Keratinocyte (primary cell): ENCODE measurements around the gene SPATA33. TPM values are rescaled to one million over a fixed set of nuclear protein-coding genes. Genes with fewer than 3 reads are reported as not detected.

Source experiments
- DNase-seq: peaks from one replicate; pipeline ENCODE4 v3.0.0-alpha.2; 2011; ENCODE audit warnings: low read depth, missing footprints, low spot score
- FAIRE-seq: peaks from 2 replicates; lab custom pipeline; 2011; peaks lifted over from hg19 to GRCh38; lab: Jason Lieb, UNC
- H2AFZ ChIP-seq: 2 replicates; pipeline ENCODE4 v1.6.0; 2012; ENCODE audit warnings: low read length, control low read depth, inconsistent platforms; ENCODE audit not compliant: control insufficient read depth
- H3K27ac ChIP-seq: 2 replicates; pipeline ENCODE4 v1.5.1; 2011; ENCODE audit warnings: low read length; ENCODE audit not compliant: control insufficient read depth, insufficient read depth
- H3K27me3 ChIP-seq: 3 replicates; pipeline ENCODE4 v1.6.0; 2011; ENCODE audit warnings: low read length; ENCODE audit not compliant: control insufficient read depth, insufficient read depth; ENCODE audit errors: extremely low read depth
- H3K36me3 ChIP-seq, 2 experiments: 2 replicates in 1 of 2; 3 replicates in 1 of 2; pipeline ENCODE4 v1.5.1; 2011; ENCODE audit warnings: low read length in 2 of 2, mild to moderate bottlenecking in 1 of 2; ENCODE audit not compliant: control insufficient read depth in 2 of 2, insufficient read depth in 2 of 2; ENCODE audit errors: extremely low read depth in 1 of 2
- H3K4me1 ChIP-seq: 3 replicates; pipeline ENCODE4 v1.5.1; 2011; ENCODE audit warnings: low read length; ENCODE audit not compliant: control insufficient read depth, insufficient read depth; ENCODE audit errors: extremely low read depth
- H3K4me2 ChIP-seq: 3 replicates; pipeline ENCODE4 v1.6.0; 2011; ENCODE audit warnings: low read depth, low read length; ENCODE audit not compliant: control insufficient read depth, insufficient read depth; ENCODE audit errors: extremely low read depth
- H3K4me3 ChIP-seq, 3 experiments: fragments of 200-600 bp in 1 of 3; sonication (generic) in 1 of 3; 2 replicates in 2 of 3; 3 replicates in 1 of 3; pipeline ENCODE4 v1.5.1; 2011 to 2016; ENCODE audit warnings: low read length in 3 of 3, mild to moderate bottlenecking in 3 of 3, control low read depth in 2 of 3, inconsistent platforms in 1 of 3, low read depth in 1 of 3, mixed read lengths in 1 of 3, mixed run types in 1 of 3, moderate library complexity in 1 of 3; ENCODE audit not compliant: control insufficient read depth in 2 of 3, insufficient read depth in 2 of 3; ENCODE audit errors: extremely low read depth in 1 of 3
- H3K79me2 ChIP-seq: 2 replicates; pipeline ENCODE4 v1.6.0; 2012; ENCODE audit warnings: low read length; ENCODE audit not compliant: control insufficient read depth, insufficient read depth
- H3K9ac ChIP-seq: 3 replicates; pipeline ENCODE4 v1.6.0; 2011; ENCODE audit warnings: low read length; ENCODE audit not compliant: control insufficient read depth, insufficient read depth; ENCODE audit errors: extremely low read depth
- H3K9me1 ChIP-seq: 3 replicates; pipeline ENCODE4 v1.6.0; 2011; ENCODE audit warnings: low read length; ENCODE audit not compliant: control insufficient read depth, insufficient read depth; ENCODE audit errors: extremely low read depth
- H3K9me3 ChIP-seq: 2 replicates; pipeline ENCODE4 v1.5.1; 2012; ENCODE audit warnings: low read depth, low read length; ENCODE audit not compliant: control insufficient read depth
- H4K20me1 ChIP-seq: 3 replicates; pipeline ENCODE4 v1.6.0; 2011; ENCODE audit warnings: low read length; ENCODE audit not compliant: control insufficient read depth, insufficient read depth; ENCODE audit errors: extremely low read depth
- EZH2 ChIP-seq: IDR thresholded peaks from one replicate; pipeline ENCODE4 v1.6.1; 2012; ENCODE audit warnings: inconsistent platforms, mild to moderate bottlenecking, low read length, moderate library complexity
- dilution Hi-C: fragments of 300-500 bp; cut with MboI; formaldehyde crosslinking; loops from one replicate; pipeline ENCODE4 v1.7.0; 2020; ENCODE audit warnings: low sequenced_read_pairs; ENCODE audit not compliant: extremely low pct_ligation_motif_present
- polyA plus RNA-seq, 5 experiments: library from polyadenylated mRNA; depleted of rRNA in 3 of 5; stranded (reverse) in 3 of 5; stranded (forward) in 1 of 5; unstranded in 1 of 5; fragments of >200 nt; gene quantifications; 1 replicate in 1 of 5; 2 replicates in 3 of 5; 3 replicates in 1 of 5; pipeline versions ENCODE4 v1.2.1 to v1.2.3, GENCODE V29; 2011 to 2012; ENCODE audit warnings: missing spikeins in 2 of 5, low read depth in 1 of 5, low replicate concordance in 1 of 5
- TF ChIP-seq, protein P1 (sequence below), 3 experiments: IDR thresholded peaks in 1 of 3; conservative IDR thresholded peaks in 1 of 3; optimal IDR thresholded peaks in 1 of 3; 2 replicates in 2 of 3; 3 replicates in 1 of 3; pipeline versions ENCODE3 to v1.5.1; 2011; ENCODE audit warnings: low read length in 3 of 3, mild to moderate bottlenecking in 3 of 3, moderate library complexity in 2 of 3, control low read depth in 1 of 3, inconsistent platforms in 1 of 3; ENCODE audit not compliant: insufficient read depth in 2 of 3; ENCODE audit errors: extremely low read depth in 1 of 3

Gene SPATA33
- polyA plus RNA-seq, 1 donor (not counting 4 experiments of a cell fraction or from before 2014, with no cell fraction given), result 5.3 TPM

GRCh38 chr16:89643769-89644300, 13.8 kb upstream of the SPATA33 start:
- no peak for FAIRE-seq
- no peak overlapping the region for H2AFZ ChIP-seq

DNA sequence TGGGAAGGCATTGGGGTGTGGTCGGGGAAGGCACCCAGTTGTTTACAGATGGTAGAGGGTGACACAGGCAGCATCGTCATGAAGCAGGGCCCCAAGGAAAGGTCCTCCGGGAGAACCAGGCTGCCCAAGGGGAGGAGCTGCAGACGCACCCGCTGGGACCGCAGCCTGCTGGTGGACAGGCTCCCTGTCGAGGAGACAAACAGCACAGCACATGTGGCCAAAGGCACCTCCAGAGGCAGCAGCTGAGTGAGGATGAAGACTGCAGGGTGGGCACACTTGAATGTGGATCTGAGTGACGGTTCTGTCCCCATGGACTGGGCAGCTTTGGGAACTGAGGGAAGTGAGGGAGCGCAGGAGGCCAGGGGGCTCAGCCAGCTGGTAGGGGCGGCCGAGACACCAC, 12.5 kb upstream of the SPATA33 start:
- Histone ChIP-seq H3K4me2 (no peak overlapping the region), H4K20me1 (no peaks in the 10 kb centered on the region), H3K9me3 (no peaks in the 10 kb centered on the region), H3K27me3 (peaks cover 3% of the 10 kb centered on the region), H3K9me1 (peaks cover 3% of the 10 kb centered on the region), H3K4me3 (no peak overlapping the region), H3K79me2 (peaks cover under 1% of the 10 kb centered on the region), H2AFZ (no peak overlapping the region), H3K4me1 (peaks cover 9% of the 10 kb centered on the region), H3K9ac (no peak overlapping the region), H3K36me3 (peaks cover 18 to 20% of the 10 kb centered on the region in 2 experiments), H3K27ac (no peak overlapping the region)
- TF ChIP-seq, protein P1, sequence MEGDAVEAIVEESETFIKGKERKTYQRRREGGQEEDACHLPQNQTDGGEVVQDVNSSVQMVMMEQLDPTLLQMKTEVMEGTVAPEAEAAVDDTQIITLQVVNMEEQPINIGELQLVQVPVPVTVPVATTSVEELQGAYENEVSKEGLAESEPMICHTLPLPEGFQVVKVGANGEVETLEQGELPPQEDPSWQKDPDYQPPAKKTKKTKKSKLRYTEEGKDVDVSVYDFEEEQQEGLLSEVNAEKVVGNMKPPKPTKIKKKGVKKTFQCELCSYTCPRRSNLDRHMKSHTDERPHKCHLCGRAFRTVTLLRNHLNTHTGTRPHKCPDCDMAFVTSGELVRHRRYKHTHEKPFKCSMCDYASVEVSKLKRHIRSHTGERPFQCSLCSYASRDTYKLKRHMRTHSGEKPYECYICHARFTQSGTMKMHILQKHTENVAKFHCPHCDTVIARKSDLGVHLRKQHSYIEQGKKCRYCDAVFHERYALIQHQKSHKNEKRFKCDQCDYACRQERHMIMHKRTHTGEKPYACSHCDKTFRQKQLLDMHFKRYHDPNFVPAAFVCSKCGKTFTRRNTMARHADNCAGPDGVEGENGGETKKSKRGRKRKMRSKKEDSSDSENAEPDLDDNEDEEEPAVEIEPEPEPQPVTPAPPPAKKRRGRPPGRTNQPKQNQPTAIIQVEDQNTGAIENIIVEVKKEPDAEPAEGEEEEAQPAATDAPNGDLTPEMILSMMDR (optimal IDR thresholded peaks at IDR 0.05 in 1 of 3, IDR thresholded peaks at IDR 0.05 in 1 of 3, conservative IDR thresholded peaks at IDR 0.05 in 1 of 3; ENCODE audit: extremely low read depth in 1 of 3, insufficient read depth in 2 of 3, low read length in 3 of 3), result no peak
- TF ChIP-seq EZH2, result no peak
- no peak for FAIRE-seq
- no peak for DNase-seq
- dilution Hi-C loops, result no loop called here

More at GRCh38 chr16:89643769-89644300, 13.8 kb upstream of the SPATA33 start:
- Histone ChIP-seq H3K9ac (no peak overlapping the region), H4K20me1 (no peaks in the 10 kb centered on the region), H3K36me3 (peaks cover 18% of the 10 kb centered on the region in 2 experiments), H3K4me3 (no peak overlapping the region), H3K27ac (no peak overlapping the region), H3K79me2 (no peaks in the 10 kb centered on the region), H3K4me1 (peaks cover 9% of the 10 kb centered on the region), H3K27me3 (peaks cover 6% of the 10 kb centered on the region), H3K9me1 (peaks cover 3% of the 10 kb centered on the region), H3K9me3 (no peaks in the 10 kb centered on the region), H3K4me2 (no peak overlapping the region)
- dilution Hi-C loops, result no loop called here
- TF ChIP-seq, protein P1 (optimal IDR thresholded peaks at IDR 0.05 in 1 of 3, IDR thresholded peaks at IDR 0.05 in 1 of 3, conservative IDR thresholded peaks at IDR 0.05 in 1 of 3; ENCODE audit: extremely low read depth in 1 of 3, insufficient read depth in 2 of 3, low read length in 3 of 3), result no peak
- TF ChIP-seq EZH2, result no peak
- no peak for DNase-seq
